Stimulated activated CD8-positive, alpha-beta memory T cell treated with anti-CD3 and anti-CD28 coated beads, Interleukin-12 subunit alpha, Interleukin-12 subunit beta, amount 100 ng/mL, for 24 hours (primary cell): ENCODE measurements around the gene HMCES.
A peak's percentile ranks its signal among the peaks of the same experiment; 100 is the strongest.
"Not testable (repeated sequence)": the region's sequence is repeated elsewhere in the genome, so short reads cannot be mapped to it uniquely, and the experiment has no call there.

Experiments
- DNase-seq: peaks from one replicate; pipeline ENCODE4 v3.0.0-alpha.2; 2020; ENCODE audit errors: extremely low read depth

HMCES gene

GRCh38 chr3:129257609-129258008 is 21.1 kb upstream of the HMCES start:
- DNase-seq = no peak

DNA sequence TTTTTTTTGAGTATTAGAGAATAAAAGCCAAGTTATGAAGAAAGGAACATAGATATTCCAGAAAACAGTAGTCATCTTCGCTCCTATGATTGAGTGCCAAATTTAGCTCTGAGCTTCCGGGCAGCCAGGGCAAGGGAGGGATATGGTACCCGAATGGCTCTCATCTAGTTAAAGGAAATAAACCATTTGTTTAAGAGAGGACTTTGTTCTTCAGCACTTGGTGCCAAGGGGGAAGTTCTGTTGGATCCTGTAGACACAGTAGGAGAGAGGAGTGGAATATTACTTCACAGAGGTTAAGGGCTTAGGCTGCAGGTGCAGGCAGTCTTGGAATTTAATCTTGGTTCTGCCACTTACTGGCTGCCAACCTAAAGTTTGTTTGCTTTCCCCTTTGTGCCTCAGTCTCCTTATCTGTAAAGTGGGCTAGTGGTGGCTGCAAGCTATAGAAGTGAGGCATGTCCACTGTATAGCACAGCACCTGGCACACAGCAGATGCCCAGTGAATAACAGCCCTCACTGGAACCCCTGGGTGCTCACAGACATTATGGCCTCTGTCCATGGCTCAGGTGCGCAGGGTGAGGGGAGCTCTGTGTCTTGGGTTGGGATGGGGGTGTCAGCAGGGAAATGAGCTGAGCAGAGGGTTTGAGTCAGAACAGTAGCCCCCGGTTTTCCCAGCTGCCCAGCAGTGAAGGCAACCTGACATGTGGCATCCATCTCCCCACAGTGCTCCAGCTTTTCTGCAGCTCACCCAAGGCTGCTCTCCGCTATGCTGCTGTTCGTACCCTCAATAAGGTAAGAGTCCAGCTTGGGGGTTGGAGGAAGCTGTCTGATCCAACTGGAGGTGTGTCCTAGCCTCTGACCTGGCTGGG is 18.8 kb upstream of the HMCES start:
- DNase-seq = no peak

- no peak for DNase-seq
These were observed 18.1 kb upstream of the HMCES start for GRCh38 chr3:129260606-129261005.

DNA sequence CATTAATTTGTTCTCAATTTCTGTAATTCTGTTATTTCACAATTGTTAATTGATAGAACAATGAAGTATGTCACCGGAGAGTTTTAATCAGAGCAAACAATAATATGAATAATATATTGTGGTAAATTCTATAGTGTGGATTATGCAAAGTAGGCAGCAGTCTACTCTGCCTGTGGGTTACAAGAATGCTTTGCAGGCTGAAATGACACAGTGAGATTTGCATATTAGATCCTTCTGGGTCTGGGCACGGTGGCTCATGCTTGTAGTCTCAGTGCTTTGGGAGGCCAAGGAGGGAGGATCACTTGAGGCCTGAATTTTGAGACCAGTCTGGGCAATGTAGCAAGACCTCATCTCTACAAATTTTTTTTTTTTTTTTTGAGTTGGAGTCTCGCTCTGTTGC is 16.8 kb upstream of the HMCES start:
- DNase-seq = no peak

GRCh38 chr3:129263161-129263910 is 15.3 kb upstream of the HMCES start:
- no peak for DNase-seq

DNA sequence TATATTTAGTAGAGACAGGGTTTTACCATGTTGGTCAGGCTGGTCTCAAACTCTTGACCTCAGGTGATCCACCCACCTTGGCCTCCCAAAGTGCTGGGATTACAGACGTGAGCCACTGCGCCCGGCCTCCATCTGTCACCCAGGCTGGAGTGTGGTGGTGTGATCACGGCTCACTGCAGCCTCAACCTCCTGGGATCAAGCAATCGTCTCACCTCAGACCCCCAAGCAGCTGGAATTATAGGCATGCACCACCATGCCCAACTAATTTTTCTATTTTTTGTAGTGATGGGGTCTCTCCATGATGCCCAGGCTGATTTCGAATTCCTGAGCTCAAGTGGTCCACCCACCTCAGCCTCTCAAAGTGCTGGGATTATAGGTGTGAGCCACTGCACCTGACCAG is 13.7 kb upstream of the HMCES start:
- DNase-seq = not testable (repeated sequence)

- no peak for DNase-seq
These were observed 12.0 kb upstream of the HMCES start for GRCh38 chr3:129266651-129267050.

GRCh38 chr3:129268396-129268795 is 10.3 kb upstream of the HMCES start:
- no peak for DNase-seq

DNA sequence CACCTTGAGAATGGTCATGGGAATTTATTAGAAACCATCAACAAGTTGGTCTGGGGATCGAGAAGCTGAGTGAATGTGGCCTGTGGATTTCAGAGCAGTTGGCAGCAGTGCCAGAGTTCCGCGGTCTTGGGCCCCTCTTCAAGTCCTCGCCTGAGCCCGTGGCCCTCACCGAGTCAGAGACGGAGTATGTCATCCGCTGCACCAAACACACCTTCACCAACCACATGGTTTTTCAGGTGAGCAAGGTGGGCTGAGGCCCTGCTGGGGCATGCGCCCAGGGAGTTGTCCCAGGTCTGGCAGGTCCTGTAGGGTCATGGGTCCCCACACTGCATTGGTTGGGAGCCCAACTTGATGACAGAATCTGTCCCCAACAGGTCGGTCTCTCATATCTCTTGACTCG is 7.0 kb upstream of the HMCES start:
- DNase-seq = no peak

DNA sequence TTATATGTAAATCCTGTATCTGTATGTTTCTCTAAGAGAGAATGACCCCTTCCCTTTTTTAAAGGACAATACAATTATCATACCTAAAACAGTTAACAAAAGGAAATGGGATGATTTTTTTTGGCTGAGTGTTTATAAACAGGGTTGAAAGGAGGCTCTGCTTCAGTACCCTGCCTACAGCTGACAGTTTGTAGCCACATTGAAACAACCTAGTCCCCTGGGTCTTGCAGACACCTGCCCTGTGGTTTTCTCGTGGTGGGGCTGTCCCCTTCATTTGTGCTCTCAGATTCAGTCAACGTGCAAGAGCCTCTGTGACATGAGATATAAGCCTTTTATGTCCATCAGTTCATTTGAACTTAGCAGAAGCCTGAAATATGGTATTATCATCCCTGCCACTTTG is 2.3 kb upstream of the HMCES start:
- DNase-seq = no peak

DNA sequence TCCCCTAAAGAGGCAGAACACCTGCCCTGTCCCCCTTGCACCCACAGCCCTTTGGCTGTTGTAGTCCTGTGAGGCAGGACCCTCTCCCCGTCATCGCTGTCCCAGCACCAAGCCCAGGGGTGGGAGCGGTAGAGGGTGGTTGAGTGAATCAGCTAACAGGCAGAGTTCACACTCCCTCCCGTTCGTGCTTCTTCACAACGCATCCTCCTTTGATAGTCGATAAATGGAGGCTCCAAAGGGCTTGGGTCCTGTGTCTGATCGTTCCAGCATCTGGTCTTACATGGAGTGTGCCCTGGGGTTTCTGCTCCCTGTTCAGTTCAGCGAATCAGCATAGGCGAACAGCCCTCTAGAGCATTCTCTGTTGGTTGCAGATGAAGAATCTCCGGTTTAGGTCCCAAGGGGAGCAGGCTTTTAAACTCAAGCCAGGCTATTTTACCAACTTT is 820 bp upstream of the HMCES start:
- no peak for DNase-seq

DNA sequence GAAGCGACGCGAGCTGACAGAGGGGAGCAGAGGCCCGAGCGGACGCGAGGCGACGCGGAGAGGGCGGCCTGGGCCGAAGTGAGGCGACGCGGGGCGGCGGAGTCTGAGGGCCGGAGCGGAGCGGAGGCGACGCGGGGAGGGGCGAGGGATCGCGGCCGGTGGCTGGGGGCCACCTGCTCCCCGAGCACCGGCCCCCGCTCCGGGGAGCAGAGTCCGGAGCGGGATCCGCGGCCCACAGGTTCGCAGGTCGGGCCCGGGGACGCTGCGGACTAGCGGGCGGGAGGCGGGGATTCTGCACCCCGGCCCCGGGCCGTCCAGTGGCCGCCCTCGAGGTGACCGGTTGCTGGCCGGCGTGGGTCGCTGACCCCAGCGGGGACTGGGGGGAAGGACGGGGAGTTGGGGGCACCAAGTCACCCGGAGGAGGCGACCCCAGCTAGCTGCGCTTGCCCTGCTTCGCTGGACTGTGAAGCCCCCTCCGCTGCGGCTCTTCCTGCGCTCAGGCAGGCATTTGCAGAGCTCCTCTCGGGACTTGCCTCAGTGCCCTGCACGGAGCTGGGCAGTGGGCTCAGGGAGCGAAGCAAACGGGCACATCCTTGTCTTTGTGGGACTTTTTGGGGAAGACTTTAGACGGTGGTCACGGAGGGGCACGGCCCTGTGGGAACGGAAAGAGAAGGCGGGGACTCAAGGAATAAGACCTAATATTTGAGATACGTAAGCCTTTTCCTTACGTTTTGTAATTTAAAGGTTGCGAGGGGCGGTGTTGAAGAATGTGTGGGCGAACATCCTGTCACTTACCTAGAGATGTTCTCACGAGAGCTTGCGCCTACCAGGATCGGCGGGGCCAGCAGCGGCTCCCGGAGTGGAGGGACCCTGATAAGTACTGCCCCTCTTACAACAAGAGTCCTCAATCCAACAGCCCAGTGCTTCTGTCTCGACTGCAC is 566 bp downstream of the HMCES start:
- DNase-seq = peak; percentile 19

GRCh38 chr3:129280183-129280582 is 1.5 kb downstream of the HMCES start:
- no peak for DNase-seq

DNA sequence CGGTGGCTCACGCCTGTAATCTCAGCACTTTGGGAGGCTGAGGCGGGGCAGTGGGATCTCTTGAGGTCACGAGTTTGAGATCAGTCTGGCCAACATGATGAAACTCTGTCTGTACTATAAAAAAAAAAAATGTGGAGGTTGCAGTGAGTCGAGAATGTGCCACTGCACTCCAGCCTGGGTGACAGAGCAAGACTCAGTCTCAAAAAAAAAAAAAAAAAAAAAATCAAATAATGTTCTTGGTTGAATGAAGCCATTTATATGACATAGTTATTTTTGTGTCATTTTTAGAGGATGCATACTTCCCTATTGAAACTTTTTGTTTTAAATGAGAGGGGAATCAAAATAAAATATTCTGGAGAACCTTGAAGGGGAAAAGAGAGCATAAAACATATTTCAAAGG is 3.1 kb downstream of the HMCES start:
- no peak for DNase-seq

- no peak for DNase-seq
These were observed 4.2 kb downstream of the HMCES start for GRCh38 chr3:129282727-129283327.

DNA sequence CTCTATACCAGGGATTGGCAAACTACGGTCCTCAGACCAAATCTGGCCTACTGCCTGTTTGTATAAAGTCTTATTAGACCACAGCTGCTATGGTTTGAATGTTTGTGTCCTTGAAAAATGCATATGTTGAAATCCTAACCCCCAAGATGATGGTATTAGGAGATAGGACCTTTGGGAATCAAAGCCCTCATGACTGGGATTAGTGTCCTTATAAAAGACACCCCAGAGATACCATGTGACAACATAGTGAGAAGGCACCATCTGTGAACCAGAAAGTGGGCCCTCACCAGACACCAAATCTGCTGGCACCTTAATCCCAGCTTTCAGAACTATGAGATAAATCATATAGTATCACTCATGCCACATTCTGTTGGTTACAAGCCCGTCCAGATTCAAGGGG is 7.4 kb downstream of the HMCES start:
- no peak for DNase-seq

GRCh38 chr3:129288446-129288845 is 9.8 kb downstream of the HMCES start:
- no peak for DNase-seq

DNA sequence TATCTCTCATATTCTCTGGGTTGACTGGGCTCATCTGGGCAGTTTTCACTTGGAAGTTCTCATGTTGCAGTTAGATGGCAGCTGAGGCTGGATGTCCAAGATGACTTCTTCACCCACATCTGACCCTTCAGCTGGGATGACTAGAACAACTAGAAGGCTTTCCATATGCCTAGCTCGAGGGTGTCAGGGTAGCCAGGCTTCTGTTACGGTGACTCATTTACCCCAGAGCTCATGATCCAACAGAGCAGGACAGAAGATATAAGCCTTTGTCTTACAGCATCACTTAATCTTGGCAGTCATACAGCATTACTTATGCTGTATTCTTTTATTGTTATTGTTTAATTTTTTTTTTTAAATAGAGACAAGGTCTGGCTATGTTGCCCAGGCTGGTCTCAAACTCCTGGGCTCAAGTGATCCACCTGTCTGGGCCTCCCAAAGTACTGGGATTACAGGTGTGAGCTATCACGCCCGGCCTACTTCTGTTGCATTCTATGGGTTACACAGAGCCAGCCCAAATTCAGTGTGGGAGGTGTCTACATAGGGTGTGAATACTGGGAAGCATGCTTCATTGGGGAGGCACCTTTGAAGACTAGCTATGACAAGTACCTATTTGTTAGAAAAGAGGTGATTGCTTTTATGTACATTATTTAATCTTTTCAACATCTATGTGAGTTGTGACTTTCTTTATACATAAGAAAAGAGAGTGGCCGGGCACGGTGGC is 10.7 kb downstream of the HMCES start:
- no peak for DNase-seq

- DNase-seq = no peak
These were observed 12.7 kb downstream of the HMCES start for GRCh38 chr3:129291236-129291886.

DNA sequence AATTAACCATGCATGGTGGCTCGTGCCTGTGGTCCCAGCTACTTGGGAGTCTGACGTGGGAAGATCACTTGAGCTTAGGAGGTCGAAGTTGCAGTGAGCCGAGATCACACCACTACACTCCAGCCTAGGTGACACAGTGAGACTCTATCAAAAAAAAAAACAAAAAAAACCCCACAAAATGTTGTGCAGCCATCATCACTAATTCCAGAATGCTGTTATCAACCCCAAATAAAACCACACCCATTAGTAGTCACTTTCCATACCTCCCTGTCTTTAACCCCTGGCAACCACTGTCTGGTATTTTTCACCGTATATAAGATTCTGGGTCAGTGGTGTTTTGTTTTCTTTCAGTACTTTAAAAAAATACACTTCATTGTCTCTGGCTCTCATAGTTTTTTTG is 16.6 kb downstream of the HMCES start:
- no peak for DNase-seq
